Activated T-cell treated with anti-CD3 and anti-CD28 coated beads for 1 hour (primary cell): ENCODE measurements around the gene IRF4.
A peak's percentile ranks its signal among the peaks of the same experiment; 100 is the strongest.

ENCODE experiments used
- DNase-seq: peaks from one replicate; pipeline ENCODE4 v3.0.0-alpha.2; 2020; ENCODE audit warnings: low read depth

IRF4 gene

GRCh38 chr6:391559-392440 lies at the start of gene IRF4:
Gene IRF4 (plus strand): TSS chr6:391752. CDS start chr6:393153, 1,401 bp downstream.
- peak; percentile 53 for DNase-seq

DNA sequence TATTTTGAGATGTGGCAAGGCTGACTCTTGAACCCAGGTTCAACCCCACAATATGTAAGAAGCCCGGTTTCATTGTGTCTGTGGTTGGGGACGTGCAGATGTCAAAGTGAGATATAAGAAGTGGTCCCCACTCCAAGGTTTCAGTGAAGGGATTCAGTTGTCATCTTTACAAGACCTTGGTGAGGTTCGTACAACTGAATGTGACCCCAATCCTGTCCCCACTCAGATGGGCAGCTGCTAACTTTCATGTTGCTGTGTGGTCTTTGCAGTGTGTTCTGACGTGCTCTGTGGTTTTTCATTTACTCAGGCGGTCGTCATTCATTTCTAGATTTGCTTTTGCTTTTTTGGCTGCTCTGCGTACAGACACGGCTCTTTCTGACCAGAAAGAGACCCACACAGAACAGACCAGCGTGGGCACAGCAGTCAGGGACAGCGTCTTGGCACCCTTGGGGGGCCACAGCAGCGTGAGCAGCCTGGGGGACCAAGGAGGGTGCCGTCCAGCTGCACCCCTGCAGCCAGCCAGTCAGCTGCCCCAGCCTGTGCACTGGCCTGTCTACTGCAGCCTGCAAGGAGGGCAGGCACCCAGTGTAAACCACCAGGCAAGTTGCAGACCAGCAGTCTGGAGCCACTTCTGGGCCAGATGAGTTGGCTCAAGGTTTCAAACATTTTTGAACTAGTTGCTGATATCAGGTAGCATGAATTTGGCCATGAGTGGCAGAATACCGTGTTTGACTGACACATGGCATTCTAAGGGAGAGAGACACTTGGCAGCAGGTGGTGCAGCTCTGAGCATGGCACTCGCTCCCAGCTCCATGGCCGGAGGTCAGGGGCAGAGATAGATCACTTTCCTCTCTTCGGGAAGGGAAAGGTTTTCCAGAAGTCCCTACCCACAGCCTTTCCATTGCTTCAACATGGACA lies 49.4 kb upstream of the IRF4 start:
- DNase-seq: no peak

DNA sequence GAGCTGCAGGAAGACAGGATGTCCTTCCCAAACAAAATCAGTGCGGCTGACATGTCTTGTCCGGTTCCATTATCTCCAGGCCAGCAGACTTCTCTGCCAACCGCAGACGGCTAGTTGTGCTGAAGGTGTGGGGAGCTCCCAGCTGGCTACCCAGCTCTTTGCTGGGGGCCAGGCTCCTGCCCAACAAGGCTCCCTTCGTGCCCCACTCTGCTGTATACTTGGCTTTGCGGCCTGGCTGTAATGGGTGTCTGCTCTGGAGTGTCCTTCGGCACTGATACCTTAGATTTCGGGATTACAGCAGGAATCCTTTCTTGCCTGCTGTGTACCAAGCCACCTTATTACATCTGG lies 48.7 kb upstream of the IRF4 start:
- no peak for DNase-seq

GRCh38 chr6:343226-343935 lies 48.2 kb upstream of the IRF4 start:
- DNase-seq: no peak

DNA sequence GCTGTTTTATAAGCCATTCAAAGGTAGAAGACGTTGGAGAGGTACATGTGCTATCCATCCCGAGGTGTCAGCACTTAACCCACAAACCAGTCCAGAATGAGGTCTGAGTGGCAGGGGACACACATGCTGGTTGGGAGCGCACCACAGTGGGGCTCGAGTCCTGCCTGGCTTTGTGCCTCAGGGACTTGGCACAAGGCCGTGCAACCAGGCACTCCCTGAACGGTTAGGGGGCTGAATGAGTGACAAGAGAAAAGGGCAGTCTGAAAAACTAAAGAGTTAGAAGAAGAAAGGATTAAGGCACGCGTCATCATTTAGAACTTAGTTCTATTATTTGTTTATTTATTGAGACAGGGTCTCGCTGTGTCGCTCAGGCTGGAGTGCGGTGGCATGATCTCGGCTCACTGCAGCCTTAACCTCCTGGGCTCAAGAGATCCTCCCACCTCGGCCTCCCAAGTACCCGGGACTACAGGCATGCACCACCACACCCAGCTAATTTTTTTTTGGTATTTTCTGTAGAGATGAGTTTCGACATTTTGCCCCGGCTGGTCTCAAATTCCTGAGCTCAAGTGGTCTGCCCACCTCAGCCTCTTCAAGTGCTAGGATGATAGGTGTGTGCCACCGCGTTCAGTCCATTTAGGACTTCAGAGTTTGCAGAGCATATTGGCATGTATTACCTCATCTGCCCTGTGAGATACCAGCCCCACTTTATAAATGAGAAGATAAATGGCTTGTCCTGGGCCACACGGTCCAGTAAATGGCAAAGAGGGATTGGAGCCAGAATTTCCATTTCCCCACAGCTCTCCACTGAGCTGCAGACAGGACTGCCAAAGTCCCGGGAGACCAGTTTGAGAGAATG lies 47.4 kb upstream of the IRF4 start:
- DNase-seq: no peak

- no peak for DNase-seq
Measured at GRCh38 chr6:344816-345340, 46.7 kb upstream of the IRF4 start.

DNA sequence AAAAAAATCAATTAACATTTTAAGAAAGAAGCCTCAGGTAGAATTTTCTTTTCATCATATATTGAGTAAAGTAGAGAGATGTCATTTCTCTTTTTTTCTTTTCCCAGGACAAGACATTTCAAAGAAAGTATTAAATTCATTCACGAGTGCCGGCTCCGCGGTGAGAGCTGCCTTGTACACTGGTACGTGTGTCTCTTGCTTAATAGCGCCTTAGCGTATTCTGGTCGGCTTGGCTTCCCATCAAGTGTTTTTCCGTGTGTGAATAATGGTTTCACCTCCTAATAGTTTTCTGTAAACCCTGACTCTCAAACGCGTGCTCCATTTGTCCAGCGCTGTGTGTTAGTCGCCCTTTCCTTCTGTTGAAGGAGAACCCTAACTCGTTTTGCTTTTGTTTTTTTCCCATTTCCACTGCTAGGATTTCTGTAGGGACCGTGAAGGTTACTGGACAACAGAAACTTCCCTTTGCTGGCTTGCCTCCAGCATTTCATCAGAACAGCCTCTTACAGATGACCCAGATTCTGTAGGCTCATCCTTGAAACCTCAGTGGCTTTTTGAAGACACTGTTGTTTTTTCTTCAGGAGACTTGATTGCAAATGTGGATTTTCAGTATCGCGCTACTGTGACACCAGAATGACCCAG lies 45.7 kb upstream of the IRF4 start:
- DNase-seq: no peak

DNA sequence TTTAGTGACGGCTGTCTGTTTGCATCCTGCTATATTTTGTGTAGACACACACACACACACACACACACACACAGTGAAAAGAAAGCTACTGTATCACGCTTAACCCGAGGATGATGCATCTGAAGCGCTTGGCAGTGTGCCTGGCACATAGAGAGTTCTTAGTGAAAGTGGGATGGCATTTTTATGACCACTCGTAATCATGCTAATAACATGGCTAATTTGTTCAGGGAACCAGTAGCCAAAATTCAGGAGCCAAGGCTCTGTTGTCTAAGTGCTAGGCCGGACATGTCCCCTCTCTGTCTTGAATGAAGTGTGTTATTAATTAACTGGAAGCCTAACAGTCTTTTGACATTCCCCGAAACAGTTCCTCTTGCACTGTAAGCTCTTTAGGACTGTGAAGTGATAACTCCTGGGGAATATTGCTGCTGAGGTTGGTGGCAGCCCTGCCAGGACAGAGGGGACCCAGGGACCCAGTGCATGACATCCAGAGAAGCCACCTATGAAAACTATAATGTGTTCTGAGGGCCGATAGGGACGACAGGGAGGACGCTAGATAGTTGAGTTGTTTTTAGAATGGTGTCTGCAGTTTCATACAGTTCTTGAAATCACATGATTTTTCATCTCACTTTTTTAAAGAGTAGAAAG lies 45.0 kb upstream of the IRF4 start:
- no peak for DNase-seq

DNA sequence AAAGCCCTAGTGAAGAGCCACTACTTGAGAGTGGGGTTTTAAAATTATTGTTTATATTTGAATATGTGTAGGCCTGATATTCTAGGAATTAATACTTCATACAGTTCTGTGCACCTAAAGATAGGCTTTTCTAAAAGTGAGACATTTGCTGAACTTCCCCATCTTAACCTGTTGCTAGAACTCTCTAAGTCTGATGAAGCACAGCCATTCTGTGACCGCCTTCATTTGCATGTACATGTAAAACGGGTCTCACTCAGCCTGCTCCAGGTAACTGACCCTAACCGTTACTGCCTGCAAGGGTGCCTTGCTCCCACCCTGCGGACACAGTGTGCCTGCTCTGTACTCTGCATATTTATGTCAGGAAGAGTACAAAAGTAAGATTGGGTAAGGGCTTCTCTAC lies 44.3 kb upstream of the IRF4 start:
- no peak for DNase-seq

DNA sequence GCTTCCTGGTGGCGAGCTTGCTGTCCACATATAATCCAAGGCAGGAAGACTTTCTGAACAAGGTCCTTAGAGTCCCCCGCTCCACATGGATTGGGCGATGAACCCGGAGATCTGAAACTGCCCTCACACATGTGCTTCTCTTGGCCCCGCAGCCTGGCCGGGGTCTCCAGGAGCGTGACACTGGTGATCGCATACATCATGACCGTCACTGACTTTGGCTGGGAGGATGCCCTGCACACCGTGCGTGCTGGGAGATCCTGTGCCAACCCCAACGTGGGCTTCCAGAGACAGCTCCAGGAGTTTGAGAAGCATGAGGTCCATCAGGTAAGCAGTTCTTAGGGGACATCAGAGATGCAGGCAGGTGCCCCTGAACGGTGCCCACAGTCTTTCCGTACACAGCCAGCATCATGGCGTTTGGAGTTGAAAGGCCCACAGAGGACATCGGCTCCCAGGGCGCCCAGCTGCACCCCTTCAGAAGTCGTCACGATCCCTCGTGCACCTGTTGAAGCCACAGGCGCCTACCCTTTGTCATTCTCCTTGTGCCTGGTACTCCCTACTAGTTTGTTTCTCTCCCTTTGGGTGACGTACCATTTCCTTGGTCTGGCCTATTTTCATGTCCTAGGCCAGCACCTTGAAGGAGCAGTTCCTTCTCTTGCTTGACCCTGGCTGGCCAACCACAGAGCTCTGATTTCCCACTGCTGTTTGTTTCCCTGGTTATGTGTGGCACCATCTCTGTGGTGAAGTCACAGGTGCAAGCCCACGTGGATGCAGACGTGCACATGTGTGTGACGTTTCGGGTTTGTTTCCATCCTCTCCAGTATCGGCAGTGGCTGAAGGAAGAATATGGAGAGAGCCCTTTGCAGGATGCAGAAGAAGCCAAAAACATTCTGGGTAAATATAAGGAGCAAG lies 43.3 kb upstream of the IRF4 start:
- DNase-seq: no peak

DNA sequence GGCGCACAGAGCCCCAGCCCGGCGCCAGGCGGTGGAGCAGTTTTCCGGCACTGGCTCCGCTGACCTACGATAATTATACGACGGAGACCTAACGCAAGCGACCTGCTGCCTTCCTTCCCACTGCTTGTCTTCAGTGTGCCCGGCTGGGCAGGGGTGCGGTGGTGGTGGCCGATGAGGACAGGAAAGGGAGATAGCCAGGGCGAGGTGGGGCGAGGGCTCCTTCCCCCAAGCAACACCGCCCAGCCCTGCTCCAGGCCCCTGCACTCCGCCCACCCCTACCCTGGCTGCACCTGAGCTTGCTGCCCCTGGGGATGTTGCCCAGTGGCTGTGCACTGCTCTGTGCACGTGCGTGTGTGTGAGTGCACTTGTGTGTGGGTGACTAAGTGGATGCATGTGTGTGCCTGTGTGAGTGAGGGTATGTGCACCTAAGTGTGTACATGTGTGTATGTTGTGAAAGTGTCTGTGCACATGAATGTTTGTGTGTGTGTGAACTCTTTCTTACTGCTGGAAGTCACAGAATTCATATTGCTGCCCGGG lies 42.6 kb upstream of the IRF4 start:
- DNase-seq: no peak

- DNase-seq: no peak
Measured at GRCh38 chr6:349491-349921, 42.0 kb upstream of the IRF4 start.

GRCh38 chr6:350371-350770 lies 41.2 kb upstream of the IRF4 start:
- no peak for DNase-seq

GRCh38 chr6:351011-351866 lies 40.3 kb upstream of the IRF4 start:
- DNase-seq: no peak

GRCh38 chr6:351867-352289 lies 39.7 kb upstream of the IRF4 start:
- no peak for DNase-seq

DNA sequence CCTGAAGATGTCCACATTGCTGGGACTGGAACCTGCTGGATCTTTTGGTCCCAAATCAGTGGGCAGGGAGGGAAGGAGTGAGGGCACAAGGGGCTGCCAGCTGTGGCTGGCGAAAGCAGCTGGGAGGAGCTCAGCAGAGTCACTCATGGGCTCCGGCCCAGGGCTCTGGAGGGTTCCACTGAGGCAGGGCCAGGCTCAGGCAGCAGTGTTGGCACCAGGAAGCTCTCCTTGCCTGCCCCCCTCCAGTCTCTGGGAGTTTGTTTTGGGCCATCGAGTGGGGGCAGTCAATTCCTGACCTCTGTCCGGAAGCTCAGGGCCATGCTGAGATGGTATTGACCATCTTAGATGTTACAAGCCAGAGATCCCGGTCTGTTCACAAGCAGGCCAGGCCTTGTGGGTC lies 39.1 kb upstream of the IRF4 start:
- DNase-seq: no peak

GRCh38 chr6:352896-353470 lies 38.6 kb upstream of the IRF4 start:
- no peak for DNase-seq
